Naive thymus-derived CD4-positive, alpha-beta T cell (primary cell): Measurements from ENCODE around the gene RPTOR. TPM values are rescaled to one million over a fixed set of nuclear protein-coding genes. Genes with fewer than 3 reads are reported as not detected.
A peak's percentile ranks its signal among the peaks of the same experiment; 100 is the strongest.

Experiments used
- ATAC-seq: fragments of 150-1000 bp; cut with Tn5 transposase; 2 replicates; pipeline ENCODE4 v1.10.0; 2021; ENCODE audit warnings: mild to moderate bottlenecking, moderate library complexity
- CTCF ChIA-PET: fragments of 350-600 bp; sonication (Branson Sonifier 250); formaldehyde crosslinking; loops from one replicate; lab custom pipeline; 2021; ENCODE audit warnings: antibody characterized with exemption; lab: Charles Lee
- POLR2A ChIA-PET: fragments of 350-600 bp; sonication (Branson Sonifier 250); formaldehyde crosslinking; loops from one replicate; lab custom pipeline; 2021; ENCODE audit warnings: antibody characterized with exemption, inconsistent platforms; lab: Charles Lee
- DNase-seq, 9 donors: peaks; one replicate each; pipeline versions ENCODE4 v3.0.0 to v3.0.0-alpha.2; 2020 to 2022; ENCODE audit warnings: mixed read lengths in 1 of 9
- H3K27ac ChIP-seq: one replicate; pipeline ENCODE4 v1.7.0; 2013; ENCODE audit warnings: mild to moderate bottlenecking, low read depth, low read length, moderate library complexity
- H3K27me3 ChIP-seq, 2 donors: one replicate each; pipeline ENCODE4 v1.7.0; 2013; ENCODE audit warnings: low read length in 2 of 2, mild to moderate bottlenecking in 2 of 2, moderate library complexity in 2 of 2; ENCODE audit not compliant: control insufficient read depth in 2 of 2, insufficient read depth in 2 of 2
- H3K36me3 ChIP-seq, 3 experiments: 1 replicate in 2 of 3; 2 replicates in 1 of 3; pipeline ENCODE4 v1.7.0; 2013; ENCODE audit warnings: low read length in 3 of 3, mild to moderate bottlenecking in 3 of 3, moderate library complexity in 1 of 3; ENCODE audit not compliant: insufficient read depth in 3 of 3, control insufficient read depth in 2 of 3
- H3K4me1 ChIP-seq, 2 donors: one replicate each; pipeline ENCODE4 v1.7.0; 2013; ENCODE audit warnings: low read length in 2 of 2, mild to moderate bottlenecking in 2 of 2, moderate library complexity in 1 of 2; ENCODE audit not compliant: control insufficient read depth in 2 of 2, insufficient read depth in 2 of 2
- H3K4me3 ChIP-seq: 2 replicates; pipeline ENCODE4 v1.7.0; 2013; ENCODE audit warnings: mild to moderate bottlenecking, low read length
- H3K9me3 ChIP-seq, 3 experiments: 1 replicate in 2 of 3; 2 replicates in 1 of 3; pipeline ENCODE4 v1.7.0; 2013; ENCODE audit warnings: low read length in 3 of 3; ENCODE audit not compliant: control insufficient read depth in 2 of 3
- H3K27ac Mint-ChIP-seq, 9 donors: one replicate each; pipeline ENCODE4 v1.8.0; 2020 to 2022; ENCODE audit warnings: mixed read lengths in 9 of 9, mild to moderate bottlenecking in 8 of 9, moderate library complexity in 5 of 9, inconsistent platforms in 2 of 9
- H3K27me3 Mint-ChIP-seq, 5 donors: one replicate each; pipeline ENCODE4 v1.8.0; 2021 to 2022; ENCODE audit warnings: mixed read lengths in 5 of 5, mild to moderate bottlenecking in 1 of 5
- H3K36me3 Mint-ChIP-seq, 5 donors: one replicate each; pipeline ENCODE4 v1.8.0; 2020 to 2022; ENCODE audit warnings: mixed read lengths in 5 of 5, mild to moderate bottlenecking in 3 of 5, inconsistent platforms in 1 of 5
- H3K4me1 Mint-ChIP-seq, 7 donors: one replicate each; pipeline ENCODE4 v1.8.0; 2020 to 2022; ENCODE audit warnings: mixed read lengths in 7 of 7, mild to moderate bottlenecking in 3 of 7, inconsistent platforms in 1 of 7
- H3K4me3 Mint-ChIP-seq, 10 donors: one replicate each; pipeline ENCODE4 v1.8.0; 2020 to 2022; ENCODE audit warnings: mild to moderate bottlenecking in 10 of 10, mixed read lengths in 10 of 10, moderate library complexity in 6 of 10, inconsistent platforms in 2 of 10
- H3K9me3 Mint-ChIP-seq, 11 donors: one replicate each; pipeline ENCODE4 v1.8.0; 2020 to 2022; ENCODE audit warnings: mixed read lengths in 11 of 11, mild to moderate bottlenecking in 4 of 11, inconsistent platforms in 1 of 11, moderate library complexity in 1 of 11
- intact Hi-C, 2 donors: fragments of 100-400 bp; cut with micrococcal nuclease; formaldehyde crosslinking; loops; one replicate each; pipeline ENCODE4 v1.15.1; 2023
- polyA plus RNA-seq, 2 donors: library from polyadenylated mRNA; unstranded; fragments of 300-500 nt; fragmentation: Illumina TruSeq; gene quantifications; one replicate each; pipeline ENCODE4 v1.2.3, GENCODE V29; 2021
- total RNA-seq, 6 experiments: library from RNA in 5 of 6; stranded (reverse) in 5 of 6; gene quantifications; 1 replicate in 5 of 6; 2 replicates in 1 of 6; pipeline ENCODE4 v1.2.3 and lab custom pipeline; 2021 to 2026

The RPTOR gene
- total and polyA plus RNA-seq, 7 experiments from 2014 or later = 10.9 to 89.8 (median 59.9) TPM

DNA sequence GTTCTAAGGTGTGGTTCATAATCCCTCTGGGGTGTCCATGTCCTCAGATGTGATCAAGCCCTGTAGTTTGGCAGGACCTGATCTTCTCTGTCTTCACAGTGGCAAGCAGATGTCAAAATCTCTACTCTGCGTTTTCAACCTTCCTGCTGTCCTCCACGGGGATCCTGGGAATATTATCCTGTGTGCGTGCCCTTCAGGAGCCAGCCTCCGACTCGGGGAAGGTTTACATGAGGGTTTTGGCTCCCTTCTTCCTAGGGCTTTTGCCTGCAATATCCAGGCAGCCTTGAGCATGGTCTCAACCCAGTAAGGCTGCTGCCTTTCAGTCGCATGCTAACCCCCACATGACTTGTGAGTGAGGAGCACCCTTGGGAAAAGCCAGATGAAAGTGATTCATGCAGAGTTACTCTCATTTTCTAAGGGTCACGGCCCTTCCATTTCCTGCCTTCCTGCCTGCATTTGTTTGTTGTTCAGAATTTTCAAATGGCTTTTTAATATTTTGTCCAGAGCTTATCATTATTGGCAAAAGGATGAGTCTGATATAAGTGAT is 244.8 kb downstream of the RPTOR start:
- peaks cover 62 to 99% (median 90%) of the 10 kb centered on the region in 7 donors for H3K4me1 Mint-ChIP-seq
- CTCF ChIA-PET = interaction anchor here (0.8 to 2.9 kb wide), 6 partner anchors 11 to 109 kb away, joined by 3 to 8 read pairs (median 3); no protein-coding TSS in a partner anchor
- peak overlapping the region; percentile 37 for H3K4me3 ChIP-seq
- H3K27me3 ChIP-seq = no peaks in the 10 kb centered on the region
- DNase-seq (no peak), ATAC-seq (no peak)
- peak overlapping the region; percentile 74 for H3K27ac ChIP-seq
- POLR2A ChIA-PET = interaction anchor here (1.0 to 5.8 kb wide), 6 partner anchors 8 to 43 kb away, joined by 4 to 43 read pairs (median 6); no protein-coding TSS in a partner anchor
- H3K9me3 Mint-ChIP-seq = peaks cover 0 to 10% (median 2%) of the 10 kb centered on the region in 11 donors
- peak overlapping the region; percentile 89 to 99 (median 96) for H3K27ac Mint-ChIP-seq
- peak overlapping the region; percentile 75 to 96 (median 88) for H3K4me3 Mint-ChIP-seq
- H3K36me3 ChIP-seq = peaks cover 0 to 9% (median 0%) of the 10 kb centered on the region in 3 experiments
- H3K36me3 Mint-ChIP-seq = peaks cover 11 to 60% (median 34%) of the 10 kb centered on the region in 5 donors
- no peaks in the 10 kb centered on the region for H3K9me3 ChIP-seq
- H3K4me1 ChIP-seq = peaks cover 46 to 81% of the 10 kb centered on the region in 2 donors
- no peaks in the 10 kb centered on the region for H3K27me3 Mint-ChIP-seq
- intact Hi-C loops = loop anchor here (2.0 to 10.0 kb wide), 2 partner anchors 15 to 315 kb away; partner anchors contain the start of gene NPTX1 (in 1 of the 2)

DNA sequence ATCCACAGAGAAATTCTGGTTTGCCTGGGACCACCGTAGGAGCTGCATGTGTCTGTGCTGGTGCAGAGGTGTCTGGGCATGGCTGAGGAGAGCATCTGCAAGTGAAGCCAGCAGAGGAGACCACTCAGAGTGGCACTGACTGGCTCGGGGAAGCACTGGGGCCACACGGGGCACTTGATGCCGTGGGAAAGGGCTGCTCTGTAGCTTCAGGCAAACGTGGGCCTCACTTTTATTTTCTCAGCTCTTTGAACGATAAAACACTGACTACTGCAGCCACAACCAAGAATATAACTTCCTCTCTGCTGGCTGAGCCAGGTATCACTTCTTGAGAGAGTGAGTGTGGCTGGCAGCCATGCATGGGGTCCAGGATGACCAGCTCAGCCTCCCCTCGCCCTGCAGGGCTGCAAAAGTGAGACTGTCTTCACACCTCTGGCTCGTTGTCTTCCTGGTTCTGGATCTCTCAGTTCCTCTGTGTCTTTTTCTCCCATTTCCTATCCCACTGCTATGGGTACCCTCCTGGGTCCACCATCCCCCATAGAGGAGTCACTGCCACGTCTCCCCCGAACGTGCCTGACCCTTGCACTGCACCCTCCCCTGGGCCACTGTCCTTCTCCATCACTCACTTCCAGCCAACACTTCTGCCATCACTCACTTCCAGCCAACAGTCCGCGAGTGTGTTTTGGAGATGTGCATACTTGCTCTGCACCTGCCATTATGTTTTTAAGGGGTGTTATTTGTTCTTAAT is 245.6 kb downstream of the RPTOR start:
- H3K27ac ChIP-seq = peak overlapping the region; percentile 74

DNA sequence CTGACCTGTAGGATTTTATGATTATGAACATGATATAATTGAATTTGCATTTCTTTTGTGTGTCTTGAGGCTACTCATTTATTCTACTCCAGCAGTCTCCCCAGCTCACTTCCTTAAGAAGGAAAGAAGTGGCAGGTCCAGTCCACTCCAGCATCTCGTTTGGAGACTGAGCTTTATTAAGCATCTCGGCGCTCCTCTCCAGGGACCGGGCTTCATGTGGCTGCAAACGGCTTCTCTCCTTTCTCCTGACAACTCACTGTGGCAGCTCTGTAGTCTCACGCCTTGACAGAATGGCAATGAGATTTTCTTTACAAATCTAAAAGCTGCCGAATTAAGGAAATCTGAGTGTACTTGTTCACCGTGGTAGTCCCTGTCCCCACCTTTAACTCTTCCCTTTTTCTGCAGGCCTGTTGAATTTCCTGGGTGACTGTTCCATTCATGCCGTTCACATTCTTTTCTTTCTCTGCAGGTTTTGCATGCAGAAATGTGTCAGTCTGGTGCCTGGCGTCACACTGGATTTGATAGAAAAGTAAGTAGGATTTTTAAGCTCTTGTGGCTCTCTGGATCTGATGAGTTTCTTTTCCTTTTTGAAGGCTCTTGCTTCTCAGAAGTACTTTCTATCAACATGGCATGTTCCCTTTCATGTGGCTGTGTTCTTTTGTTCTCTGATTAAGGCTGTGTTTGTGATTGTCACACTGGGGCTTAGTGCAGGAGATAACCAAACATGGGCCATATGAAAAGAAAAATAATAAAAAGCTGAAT is 246.5 kb downstream of the RPTOR start:
- Histone ChIP-seq H3K4me3 (peak overlapping the region; percentile 37), H3K27me3 (no peaks in the 10 kb centered on the region), H3K27ac (peak overlapping the region; percentile 74), H3K36me3 (peaks cover 0 to 13% (median 0%) of the 10 kb centered on the region in 3 experiments), H3K4me1 (peaks cover 46 to 66% of the 10 kb centered on the region in 2 donors), H3K9me3 (no peaks in the 10 kb centered on the region)
- ATAC-seq = peak; percentile 71
- Mint-ChIP-seq H3K27ac (peak overlapping the region; percentile 89 to 99 (median 96)), H3K4me3 (peak overlapping the region; percentile 75 to 96 (median 88)), H3K9me3 (peaks cover 0 to 10% (median 3%) of the 10 kb centered on the region in 11 donors), H3K4me1 (peaks cover 51 to 97% (median 83%) of the 10 kb centered on the region in 7 donors), H3K36me3 (peaks cover 15 to 62% (median 39%) of the 10 kb centered on the region in 5 donors), H3K27me3 (no peaks in the 10 kb centered on the region)
- peak in 8 of 9 donors; percentile 20 to 72 (median 56) for DNase-seq
- ChIA-PET POLR2A (interaction anchor here (0.6 to 5.8 kb wide), 19 partner anchors 8 to 246 kb away, joined by 3 to 43 read pairs (median 4); partner anchors contain the start of gene RPTOR), CTCF (interaction anchor here (0.6 to 2.9 kb wide), 7 partner anchors 9 to 41 kb away, joined by 3 to 12 read pairs (median 3); no protein-coding TSS in a partner anchor)
- intact Hi-C loops = loop anchor here (1.0 to 5.0 kb wide), 7 partner anchors 8 to 101 kb away; no protein-coding TSS in a partner anchor

More for the DNA sequence above, 245.6 kb downstream of the RPTOR start:
- Histone ChIP-seq H3K4me1 (peaks cover 46 to 76% of the 10 kb centered on the region in 2 donors), H3K27me3 (no peaks in the 10 kb centered on the region), H3K4me3 (peak overlapping the region; percentile 37), H3K36me3 (peaks cover 0 to 13% (median 0%) of the 10 kb centered on the region in 3 experiments), H3K9me3 (no peaks in the 10 kb centered on the region)
- intact Hi-C loops = loop anchor here (2.0 to 5.0 kb wide), 5 partner anchors 29 to 102 kb away; no protein-coding TSS in a partner anchor
- Mint-ChIP-seq H3K36me3 (peaks cover 11 to 63% (median 34%) of the 10 kb centered on the region in 5 donors), H3K27ac (peak overlapping the region; percentile 89 to 99 (median 96)), H3K9me3 (peaks cover 0 to 10% (median 2%) of the 10 kb centered on the region in 11 donors), H3K27me3 (no peaks in the 10 kb centered on the region), H3K4me3 (peak overlapping the region; percentile 75 to 96 (median 88)), H3K4me1 (peaks cover 60 to 100% (median 91%) of the 10 kb centered on the region in 7 donors)
- POLR2A ChIA-PET = interaction anchor here (1.0 to 5.8 kb wide), 11 partner anchors 9 to 245 kb away, joined by 4 to 43 read pairs (median 5); partner anchors contain the start of gene RPTOR
- DNase-seq (peak in 8 of 9 donors; percentile 22 to 68 (median 56)), ATAC-seq (peak; percentile 70)
- CTCF ChIA-PET = interaction anchor here (0.6 to 2.9 kb wide), 9 partner anchors 8 to 108 kb away, joined by 3 to 8 read pairs (median 3); no protein-coding TSS in a partner anchor

GRCh38 chr17:80791758-80792284 is 247.2 kb downstream of the RPTOR start:
- DNase-seq (peak in 1 of 9 donors; percentile 58), ATAC-seq (no peak)
- peak overlapping the region; percentile 37 for H3K4me3 ChIP-seq
- H3K9me3 Mint-ChIP-seq = peaks cover 0 to 10% (median 3%) of the 10 kb centered on the region in 11 donors
- no peaks in the 10 kb centered on the region for H3K27me3 ChIP-seq
- intact Hi-C loops = loop anchor here (1.0 to 5.0 kb wide), 7 partner anchors 9 to 100 kb away; no protein-coding TSS in a partner anchor
- H3K4me1 Mint-ChIP-seq = peaks cover 51 to 93% (median 86%) of the 10 kb centered on the region in 7 donors
- peaks cover 0 to 13% (median 0%) of the 10 kb centered on the region in 3 experiments for H3K36me3 ChIP-seq
- CTCF ChIA-PET = interaction anchor here (1.0 to 2.9 kb wide), 4 partner anchors 13 to 28 kb away, joined by 3 to 12 read pairs (median 6); no protein-coding TSS in a partner anchor
- H3K27ac ChIP-seq = peak overlapping the region; percentile 74
- H3K4me3 Mint-ChIP-seq = peak overlapping the region; percentile 75 to 96 (median 88)
- peaks cover 15 to 64% (median 43%) of the 10 kb centered on the region in 5 donors for H3K36me3 Mint-ChIP-seq
- H3K9me3 ChIP-seq = no peaks in the 10 kb centered on the region
- peaks cover 46 to 60% of the 10 kb centered on the region in 2 donors for H3K4me1 ChIP-seq
- no peaks in the 10 kb centered on the region for H3K27me3 Mint-ChIP-seq
- POLR2A ChIA-PET = interaction anchor here (0.6 to 5.8 kb wide), 17 partner anchors 8 to 246 kb away, joined by 3 to 43 read pairs (median 4); partner anchors contain the start of gene RPTOR
- H3K27ac Mint-ChIP-seq = peak overlapping the region; percentile 89 to 99 (median 96)

- ATAC-seq (no peak), DNase-seq (peak in 1 of 9 donors; percentile 17)
- H3K27ac ChIP-seq = peak overlapping the region; percentile 74
- no peaks in the 10 kb centered on the region for H3K9me3 ChIP-seq
- peak overlapping the region; percentile 54 to 96 (median 87) for H3K4me3 Mint-ChIP-seq
- peaks cover 47 to 88% (median 81%) of the 10 kb centered on the region in 7 donors for H3K4me1 Mint-ChIP-seq
- H3K27me3 ChIP-seq = no peaks in the 10 kb centered on the region
- peaks cover 0 to 13% (median 0%) of the 10 kb centered on the region in 3 experiments for H3K36me3 ChIP-seq
- no peak overlapping the region for H3K4me3 ChIP-seq
- peaks cover 12 to 59% (median 39%) of the 10 kb centered on the region in 5 donors for H3K36me3 Mint-ChIP-seq
- H3K27ac Mint-ChIP-seq = peak overlapping the region; percentile 23 to 99 (median 96)
- ChIA-PET POLR2A (interaction anchor here (0.5 to 5.8 kb wide), 10 partner anchors 9 to 178 kb away, joined by 3 to 43 read pairs (median 6); no protein-coding TSS in a partner anchor), CTCF (interaction anchor here (2.5 kb wide), 1 partner anchor 12 kb away, joined by 12 read pairs; no protein-coding TSS in a partner anchor)
- intact Hi-C loops = loop anchor here (5.0 kb wide), 3 partner anchors 35 to 100 kb away; no protein-coding TSS in a partner anchor
- H3K27me3 Mint-ChIP-seq = no peaks in the 10 kb centered on the region
- peaks cover 46 to 55% of the 10 kb centered on the region in 2 donors for H3K4me1 ChIP-seq
- H3K9me3 Mint-ChIP-seq = peaks cover 0 to 7% (median 3%) of the 10 kb centered on the region in 11 donors
Observed at GRCh38 chr17:80792373-80792781, 247.7 kb downstream of the RPTOR start.
